DMS153 treated with DMSO at 0.1 percent for 48 hours (cell line): ENCODE results near the gene TPM2.

Experiments used
- DNase-seq: peaks from one replicate; lab custom pipeline; 2025; ENCODE audit not compliant: unreplicated experiment; lab: John Stamatoyannopoulos, UW

Gene TPM2

DNA sequence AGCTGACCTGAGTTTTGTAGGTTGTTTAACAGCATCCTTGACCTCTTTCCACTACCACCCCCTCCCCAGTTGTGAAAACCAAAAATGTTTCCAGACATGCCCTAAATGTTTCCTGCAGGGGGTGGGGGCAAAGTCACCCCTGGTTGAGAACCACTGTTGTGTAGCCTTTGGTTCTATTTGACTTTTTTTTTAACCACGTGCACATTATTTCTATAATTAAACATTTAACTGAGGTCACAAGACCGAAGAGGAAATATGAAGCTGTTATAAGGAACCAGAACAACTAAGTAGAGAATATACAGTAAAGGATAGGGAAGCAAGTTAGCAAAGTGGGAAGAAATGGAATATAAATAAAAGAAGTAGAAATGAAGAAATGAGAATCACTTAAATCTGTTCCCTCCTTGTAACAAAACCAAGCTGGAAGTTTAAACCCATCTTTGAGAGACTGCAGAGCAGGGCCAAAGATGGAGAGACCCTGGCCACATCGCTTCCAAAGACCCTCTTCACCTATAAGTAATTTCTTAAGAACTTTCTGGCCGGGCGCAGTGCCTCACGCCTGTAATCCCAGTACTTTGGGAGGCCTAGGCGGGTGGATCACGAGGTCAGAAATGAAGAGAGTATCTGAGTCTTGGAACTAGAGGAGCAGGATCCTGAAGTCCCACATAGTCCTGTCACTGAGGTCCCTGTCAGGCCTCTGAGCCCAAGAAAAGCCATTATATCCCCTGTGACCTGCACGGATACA is 53.4 kb downstream of the TPM2 start:
- DNase-seq = no peak

- DNase-seq = no peak
These were observed 54.0 kb downstream of the TPM2 start for GRCh38 chr9:35635730-35636129.
